ENCODE measurements around the gene ETS2.

GRCh38 chr21:38809198-38809878, 3.6 kb downstream of the ETS2 start:
- no peak for TF ChIP-seq CTCF (IDR thresholded peaks at IDR 0.05; ENCODE audit: low read length)
- TF ChIP-seq EZH2 (optimal IDR thresholded peaks at IDR 0.05; ENCODE audit: low read depth, low read length) = no peak
- no peak for TF ChIP-seq EZH2phosphoT487 (IDR thresholded peaks at IDR 0.05; ENCODE audit: low read length)
